HUDEP-2 (cell line): ENCODE results near the gene AKAP7.

ENCODE experiments used
- DNase-seq, 76 experiments: peaks; one replicate each; lab custom pipeline; 2025; ENCODE audit not compliant: unreplicated experiment in 76 of 76; lab: John Stamatoyannopoulos, UW

Gene AKAP7

GRCh38 chr6:131132360-131132759 is 2.9 kb upstream of the AKAP7 start:
- no peak for DNase-seq

- DNase-seq = no peak
Measured at GRCh38 chr6:131134220-131134979, 867 bp upstream of the AKAP7 start.

- DNase-seq = no peak
Measured at GRCh38 chr6:131134980-131135243, 355 bp upstream of the AKAP7 start.

DNA sequence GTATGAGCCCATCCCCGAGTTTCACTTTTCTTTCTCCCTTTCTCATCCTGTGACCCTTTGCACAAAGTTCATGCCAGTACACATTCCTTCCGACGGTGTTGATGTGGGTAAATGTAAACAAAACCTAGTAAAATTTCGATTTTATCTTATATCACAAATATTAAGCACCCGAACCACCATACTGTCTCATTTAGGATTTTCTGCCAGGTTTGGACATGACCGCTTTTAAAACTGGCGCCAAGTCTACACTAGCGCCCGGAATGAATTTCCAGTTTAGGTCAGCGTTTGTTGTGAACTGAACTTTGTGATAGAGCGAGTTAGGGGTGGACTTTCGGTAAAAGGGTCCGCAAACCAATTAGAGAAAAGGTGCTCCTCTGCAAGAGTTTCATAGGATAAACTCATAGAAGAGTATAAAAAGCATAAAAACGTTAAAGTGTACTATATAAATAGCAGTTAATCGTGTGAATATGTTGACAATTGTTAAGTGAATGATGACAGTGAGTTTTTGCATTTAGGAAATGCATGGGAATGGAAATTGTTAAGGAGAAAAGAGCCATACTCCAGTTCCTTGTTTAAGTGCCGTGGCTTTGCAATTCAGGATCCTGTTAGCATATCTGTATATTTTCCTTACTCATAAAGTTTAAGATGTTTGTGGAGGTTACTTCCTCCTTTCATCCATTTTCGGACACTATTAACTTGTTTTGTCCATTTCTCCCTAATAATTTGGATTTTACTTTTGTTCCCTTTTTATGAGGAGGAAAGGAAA is 937 bp downstream of the AKAP7 start:
- DNase-seq = no peak

DNA sequence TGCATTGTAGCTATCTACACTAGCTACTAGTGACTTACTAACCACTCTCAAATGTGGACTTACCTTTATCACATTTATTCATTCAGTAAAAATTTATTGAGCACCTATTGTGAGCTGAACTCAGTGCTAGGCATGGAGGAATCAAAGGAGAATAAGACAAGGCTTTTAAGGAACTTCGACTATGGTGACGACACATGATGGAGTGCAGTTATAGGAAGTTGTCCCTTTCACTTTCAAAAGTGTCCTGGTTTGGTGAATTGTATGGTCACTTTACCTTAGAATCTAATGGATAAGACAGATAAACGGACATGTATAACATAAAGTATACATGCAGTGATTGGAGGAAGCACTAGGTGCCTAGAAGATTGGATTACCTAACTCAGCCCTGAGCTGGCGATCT is 4.3 kb downstream of the AKAP7 start:
- no peak for DNase-seq

GRCh38 chr6:131143319-131143718 is 8.1 kb downstream of the AKAP7 start:
- no peak for DNase-seq

DNA sequence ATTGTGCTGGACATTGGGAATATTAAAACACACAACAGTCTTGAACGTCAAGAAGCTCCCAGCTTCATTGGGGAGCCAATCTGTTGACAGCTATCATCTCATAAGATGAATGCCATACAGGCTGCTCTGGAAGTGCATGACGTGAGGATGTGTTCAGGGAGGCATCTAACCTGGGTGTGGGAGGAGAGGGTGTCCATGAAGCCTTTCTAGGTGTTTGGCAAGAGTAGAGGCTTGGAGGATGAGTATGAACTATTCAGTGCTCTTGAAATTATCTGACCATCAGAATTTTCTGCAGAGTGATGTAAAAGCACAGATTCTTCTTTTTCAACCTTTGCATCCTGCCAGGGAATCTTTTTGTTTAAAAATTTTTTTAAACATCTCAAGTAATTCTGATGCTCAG is 11.6 kb downstream of the AKAP7 start:
- DNase-seq = no peak

DNA sequence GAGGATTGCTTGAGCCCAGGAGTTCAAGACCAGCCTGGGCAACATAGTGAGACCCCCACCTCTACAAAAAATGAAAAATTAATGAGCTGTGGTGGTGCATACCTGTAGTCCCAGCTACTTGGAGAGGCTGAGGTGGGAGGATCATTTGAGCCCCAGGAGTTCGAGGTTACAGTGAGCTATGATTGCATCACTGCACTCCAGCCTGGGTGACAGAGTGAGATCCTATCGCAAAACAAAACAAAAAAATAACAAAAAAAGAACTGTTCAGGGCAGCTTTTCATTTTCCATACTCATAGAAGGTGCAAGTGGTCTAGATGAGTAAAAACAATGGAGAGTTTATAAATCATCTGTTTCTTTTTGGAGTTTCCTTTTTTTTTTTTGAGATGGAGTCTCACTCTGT is 21.1 kb downstream of the AKAP7 start:
- no peak for DNase-seq

DNA sequence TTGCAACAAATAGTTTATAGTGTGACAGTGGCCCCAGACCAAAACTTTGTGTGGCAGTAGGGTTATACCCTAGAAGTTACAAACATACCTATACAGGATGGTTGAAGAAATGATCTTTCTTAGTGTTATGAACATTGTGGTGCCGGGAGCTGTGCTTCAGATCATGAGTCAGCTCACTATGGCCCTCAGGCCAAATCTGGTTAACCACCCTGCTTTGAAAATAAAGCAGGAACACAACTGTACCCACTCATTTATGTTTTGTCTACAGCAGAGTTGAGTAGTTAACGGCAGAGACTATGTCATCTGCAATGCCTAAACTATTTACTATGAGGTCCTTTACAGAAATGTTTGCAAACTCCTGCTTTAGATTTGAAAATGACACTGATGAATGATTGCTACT is 24.3 kb downstream of the AKAP7 start:
- DNase-seq = no peak

DNA sequence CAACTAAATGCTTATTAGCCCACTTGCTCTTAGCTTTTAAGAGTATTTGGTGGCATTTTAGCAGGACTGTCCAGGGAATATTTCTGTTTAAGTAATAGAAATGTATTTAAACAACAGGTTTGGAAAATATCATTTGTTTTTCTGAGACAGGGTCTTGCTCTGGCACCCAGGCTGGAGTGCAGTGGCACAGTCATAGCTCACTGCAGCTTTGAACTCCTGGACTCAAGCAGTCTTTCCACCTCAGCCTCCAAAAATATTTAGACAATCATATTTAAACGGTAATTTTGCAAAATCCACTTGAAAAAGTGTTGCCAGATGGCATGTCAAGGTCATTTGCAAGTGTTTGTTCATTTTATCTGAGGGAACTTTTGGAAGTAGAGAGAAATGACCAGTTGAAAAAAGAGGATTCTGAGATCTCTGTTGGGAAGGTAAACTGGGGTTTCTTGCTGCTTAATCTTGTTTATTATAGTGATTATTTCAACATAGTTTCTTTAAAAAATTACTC is 25.0 kb downstream of the AKAP7 start:
- no peak for DNase-seq

DNA sequence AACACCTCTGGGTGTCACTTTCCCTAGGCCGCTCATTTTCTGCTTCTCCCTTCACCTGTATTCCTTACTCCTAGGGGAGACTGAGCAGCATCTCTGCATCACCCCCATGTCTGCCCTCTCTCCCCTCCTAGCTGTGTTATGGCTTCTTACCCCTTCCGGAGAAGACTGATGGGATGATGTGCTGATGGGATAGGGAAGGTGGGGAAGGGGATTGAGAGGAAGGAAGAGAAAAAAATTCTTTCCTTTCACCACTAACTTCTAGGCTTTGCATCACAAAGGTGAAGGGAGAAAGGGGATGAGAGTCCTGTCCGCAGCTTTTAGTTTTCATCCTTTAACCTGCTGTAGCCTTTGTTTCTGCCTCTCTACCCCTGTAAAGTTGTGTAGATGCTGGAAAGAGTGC is 26.7 kb downstream of the AKAP7 start:
- DNase-seq = no peak

DNA sequence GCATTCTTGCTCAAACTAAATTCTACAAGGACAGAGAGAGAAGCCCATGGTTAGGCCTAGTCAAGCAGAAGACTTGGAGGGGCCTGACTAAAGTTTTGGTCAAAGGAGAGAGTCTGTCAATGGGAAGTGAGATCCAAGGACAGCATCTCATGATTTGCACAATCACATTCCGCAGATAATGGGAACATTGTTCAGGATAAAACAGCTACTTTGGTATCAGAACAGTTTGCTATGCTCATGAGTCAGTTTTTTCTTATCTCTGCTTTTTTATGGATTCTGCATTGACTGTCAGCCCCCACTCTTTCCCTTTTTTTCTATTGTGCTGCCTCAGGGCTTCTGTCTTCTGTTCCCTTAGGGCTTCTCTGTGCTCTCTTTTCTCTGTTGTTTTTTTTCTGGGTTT is 28.6 kb downstream of the AKAP7 start:
- DNase-seq = no peak

DNA sequence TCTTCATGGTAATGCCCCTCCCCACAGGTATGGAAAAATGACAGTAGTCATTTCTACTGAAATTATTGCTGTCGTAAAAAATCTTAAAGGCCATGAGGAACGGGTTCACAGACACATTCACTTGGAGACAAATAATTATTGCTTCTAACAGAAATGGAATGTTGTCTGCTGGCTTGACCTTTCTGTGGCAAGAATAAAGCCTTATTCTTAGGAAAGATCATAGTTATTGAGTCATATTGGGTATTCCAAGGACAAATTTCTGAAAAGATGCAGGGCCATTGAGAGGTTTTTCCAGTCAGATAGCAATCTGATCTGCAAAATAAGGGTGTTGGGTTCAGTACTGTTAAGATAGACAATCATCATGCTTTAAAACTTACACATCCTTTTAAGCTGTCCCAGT is 29.2 kb downstream of the AKAP7 start:
- no peak for DNase-seq

DNA sequence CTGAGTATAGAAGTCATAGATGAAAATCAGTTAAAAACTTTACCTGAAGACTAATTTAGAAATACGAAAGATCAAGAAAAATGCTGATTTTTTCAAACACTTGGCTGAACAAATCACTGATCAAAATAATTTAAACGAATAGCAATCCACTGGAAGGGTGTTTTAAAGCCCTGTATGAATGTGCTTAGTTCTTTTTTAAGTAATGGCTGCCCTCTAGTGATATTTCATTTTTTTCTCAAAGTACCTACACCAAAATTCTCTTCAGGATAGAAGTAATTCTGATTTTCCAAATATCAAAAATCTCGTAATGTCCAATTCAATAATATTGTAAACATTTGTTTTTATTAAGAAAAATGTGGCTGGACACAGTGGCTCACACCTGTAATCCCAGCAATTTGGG is 32.5 kb downstream of the AKAP7 start:
- no peak for DNase-seq

DNA sequence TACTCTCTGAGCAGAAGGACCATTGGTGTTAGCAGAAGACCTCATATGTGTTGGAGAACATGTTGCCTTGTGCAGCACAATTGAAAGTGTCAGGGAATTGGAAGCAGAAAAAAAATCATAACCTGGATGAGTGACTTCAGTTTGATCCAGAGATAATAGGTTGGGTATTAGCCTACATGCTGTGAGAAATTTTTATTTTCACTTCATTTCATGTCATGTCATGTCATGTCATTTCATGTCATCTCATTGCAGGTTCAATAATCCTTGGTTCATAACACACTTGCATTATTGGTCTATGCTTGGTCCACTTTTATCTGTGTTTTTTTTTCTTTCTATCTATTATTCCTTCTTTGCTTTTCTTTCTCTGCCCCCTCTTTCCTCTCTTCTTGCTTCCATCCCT is 34.3 kb downstream of the AKAP7 start:
- DNase-seq = no peak

DNA sequence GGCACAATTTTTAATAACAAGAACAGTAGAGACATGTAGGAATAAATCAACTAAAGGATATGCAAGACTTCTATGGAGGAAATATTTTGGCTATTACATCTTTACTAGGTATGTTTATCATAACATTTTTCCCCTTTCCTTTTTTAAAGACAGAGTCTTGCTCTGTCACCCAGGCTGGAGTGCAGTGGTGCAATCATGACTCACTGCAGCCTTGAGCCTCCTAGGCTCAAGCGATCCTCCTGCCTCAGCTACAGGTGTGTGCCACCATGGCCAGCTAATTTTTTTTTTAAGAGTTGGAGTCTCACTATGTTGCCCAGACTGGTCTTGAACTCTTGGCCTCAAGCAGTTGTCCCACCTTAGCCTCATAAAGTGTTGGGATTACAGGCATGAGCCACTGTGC is 37.0 kb downstream of the AKAP7 start:
- no peak for DNase-seq

- DNase-seq = no peak
Measured at GRCh38 chr6:131173680-131174079, 38.4 kb downstream of the AKAP7 start.

- DNase-seq = no peak
Measured at GRCh38 chr6:131175564-131175963, 40.3 kb downstream of the AKAP7 start.

GRCh38 chr6:131177996-131178395 is 42.7 kb downstream of the AKAP7 start:
- no peak for DNase-seq

DNA sequence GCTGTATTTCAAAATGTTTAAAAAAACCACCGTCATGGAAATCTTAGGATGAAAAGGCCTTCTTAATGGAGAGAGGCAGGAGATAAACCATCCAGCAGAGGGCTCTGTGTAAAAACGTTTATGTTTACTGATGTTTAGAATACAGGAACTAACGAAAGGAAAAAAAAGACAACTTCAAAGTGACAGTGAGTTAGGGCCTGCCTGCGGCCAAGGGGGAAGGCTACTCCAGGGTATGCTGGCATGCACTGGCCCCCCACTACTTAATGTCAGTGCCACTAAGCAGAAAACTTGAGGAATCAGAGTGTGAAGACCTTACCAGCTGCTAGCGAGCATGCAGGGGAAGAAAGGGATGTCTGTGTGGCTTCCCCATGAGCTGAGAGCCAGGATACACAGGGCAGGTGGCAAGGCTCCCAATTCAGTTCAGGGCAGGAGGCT is 47.7 kb downstream of the AKAP7 start:
- peak in 7 of 76 experiments; percentile 3 to 25 (median 9) for DNase-seq

GRCh38 chr6:131183427-131184095 is 48.3 kb downstream of the AKAP7 start:
- DNase-seq = no peak

DNA sequence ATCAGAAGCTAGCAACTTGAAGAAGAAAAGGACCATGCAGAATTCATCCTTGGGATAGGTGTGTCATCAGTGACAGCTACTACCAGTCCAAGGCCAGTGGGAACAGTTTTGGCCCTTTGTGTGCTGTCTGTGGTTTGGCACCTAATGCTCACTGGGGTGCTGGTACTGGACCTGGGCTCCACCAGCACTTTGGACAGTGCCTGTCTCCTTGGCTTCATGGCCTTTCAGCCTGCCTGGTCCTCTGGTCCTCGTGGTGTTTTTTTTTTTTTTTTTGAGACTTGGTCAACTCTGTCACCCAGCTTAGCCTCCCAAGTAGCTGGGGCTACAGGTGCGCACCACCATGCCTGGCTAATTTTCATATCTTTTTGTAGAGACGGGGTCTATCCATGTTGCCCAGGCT is 56.3 kb downstream of the AKAP7 start:
- DNase-seq = no peak
